Measurements from ENCODE around the gene SLBP.

The SLBP gene

DNA sequence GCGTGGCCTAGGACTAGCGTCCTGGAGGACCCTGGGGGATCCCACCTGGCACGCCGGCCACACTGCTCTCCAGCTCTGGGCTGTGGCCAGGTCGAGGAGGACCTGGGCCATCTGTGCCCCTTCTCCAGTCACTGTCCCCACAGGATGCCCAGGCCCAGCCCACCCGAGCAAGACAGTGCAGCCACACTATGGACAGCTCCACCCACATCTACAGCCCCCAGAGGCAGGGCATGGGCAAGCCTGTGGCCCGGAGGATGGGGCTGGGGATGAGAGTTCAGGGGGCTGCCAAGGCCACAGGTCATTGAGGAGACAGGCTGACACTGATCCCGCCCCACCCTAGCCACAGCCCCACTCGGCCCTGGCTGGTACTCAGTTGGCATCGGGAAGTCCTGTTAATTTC is 58.3 kb downstream of the SLBP start:
- Histone ChIP-seq H3K4me1 (ENCODE audit: control insufficient read depth, low read depth, low read length) (no peaks in the 10 kb centered on the region), H3K4me2 (ENCODE audit: low read length) (no peak overlapping the region), H3K9ac (ENCODE audit: low read length) (no peak overlapping the region), H3K27me3 (ENCODE audit: insufficient read depth, low read length, poor library complexity) (no peaks in the 10 kb centered on the region), H2AK5ac (ENCODE audit: low read length) (no peak overlapping the region), H4K8ac (ENCODE audit: low read depth, low read length) (no peak overlapping the region), H3K27ac (ENCODE audit: low read depth, low read length) (no peak overlapping the region), H2BK120ac (ENCODE audit: low read depth, low read length) (no peak overlapping the region), H3K79me2 (ENCODE audit: control insufficient read depth, insufficient read depth, low read length) (no peaks in the 10 kb centered on the region), H3K23ac (ENCODE audit: low read length) (no peak overlapping the region), H3K56ac (ENCODE audit: low read length) (no peak overlapping the region), H3K18ac (ENCODE audit: low read length) (no peak overlapping the region), H3K79me1 (ENCODE audit: low read length) (no peaks in the 10 kb centered on the region), H3K36me3 (ENCODE audit: control insufficient read depth, insufficient read depth, low read length) (no peaks in the 10 kb centered on the region), H2BK15ac (replicated peaks; ENCODE audit: low read depth) (no peak overlapping the region), H2BK5ac (ENCODE audit: low read length) (no peak overlapping the region), H3K4ac (ENCODE audit: low read depth, low read length) (no peak overlapping the region), H4K5ac (ENCODE audit: low read length) (no peak overlapping the region), H3K4me3 (ENCODE audit: low read length) (no peak overlapping the region)
- DNase-seq, result no peak
- WGBS (ENCODE audit: extremely low coverage, insufficient coverage, low lambda C conversion rate), result no CpG with 5 or more reads among the region's 10 CpGs

DNA sequence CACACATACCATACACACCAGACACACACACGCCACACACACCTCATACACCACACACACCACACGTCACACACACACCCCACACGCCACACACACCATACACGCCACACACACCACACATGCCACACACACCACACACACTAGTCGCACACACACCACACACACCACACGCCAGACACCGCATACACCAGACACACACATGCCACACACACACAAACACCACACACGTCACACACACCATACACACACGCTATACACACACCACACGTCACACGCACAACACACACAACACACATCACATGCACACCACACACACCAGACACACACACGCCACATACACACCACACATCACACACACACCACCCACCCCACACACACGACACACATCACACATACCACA is 60.0 kb downstream of the SLBP start:
- H2BK120ac ChIP-seq (ENCODE audit: low read depth, low read length), result no peak overlapping the region
- H3K9ac ChIP-seq (ENCODE audit: low read length), result no peak overlapping the region
- H3K27me3 ChIP-seq (ENCODE audit: insufficient read depth, low read length, poor library complexity), result no peaks in the 10 kb centered on the region
- no peaks in the 10 kb centered on the region for H3K79me1 ChIP-seq (ENCODE audit: low read length)
- no peak overlapping the region for H2BK5ac ChIP-seq (ENCODE audit: low read length)
- DNase-seq, result no peak
- H3K56ac ChIP-seq (ENCODE audit: low read length), result no peak overlapping the region
- H2AK5ac ChIP-seq (ENCODE audit: low read length), result no peak overlapping the region
- no peak overlapping the region for H4K8ac ChIP-seq (ENCODE audit: low read depth, low read length)
- H3K4me1 ChIP-seq (ENCODE audit: control insufficient read depth, low read depth, low read length), result no peaks in the 10 kb centered on the region
- H3K23ac ChIP-seq (ENCODE audit: low read length), result no peak overlapping the region
- H3K4me2 ChIP-seq (ENCODE audit: low read length), result no peak overlapping the region
- no peaks in the 10 kb centered on the region for H3K79me2 ChIP-seq (ENCODE audit: control insufficient read depth, insufficient read depth, low read length)
- H3K27ac ChIP-seq (ENCODE audit: low read depth, low read length), result no peak overlapping the region
- no peak overlapping the region for H4K5ac ChIP-seq (ENCODE audit: low read length)
- no peaks in the 10 kb centered on the region for H3K36me3 ChIP-seq (ENCODE audit: control insufficient read depth, insufficient read depth, low read length)
- H3K4me3 ChIP-seq (ENCODE audit: low read length), result no peak overlapping the region
- 100% methylated on average over 10 of the region's 13 CpGs for WGBS (ENCODE audit: extremely low coverage, insufficient coverage, low lambda C conversion rate)
- H2BK15ac ChIP-seq (replicated peaks; ENCODE audit: low read depth), result no peak overlapping the region
- no peak overlapping the region for H3K18ac ChIP-seq (ENCODE audit: low read length)
- no peak overlapping the region for H3K4ac ChIP-seq (ENCODE audit: low read depth, low read length)

DNA sequence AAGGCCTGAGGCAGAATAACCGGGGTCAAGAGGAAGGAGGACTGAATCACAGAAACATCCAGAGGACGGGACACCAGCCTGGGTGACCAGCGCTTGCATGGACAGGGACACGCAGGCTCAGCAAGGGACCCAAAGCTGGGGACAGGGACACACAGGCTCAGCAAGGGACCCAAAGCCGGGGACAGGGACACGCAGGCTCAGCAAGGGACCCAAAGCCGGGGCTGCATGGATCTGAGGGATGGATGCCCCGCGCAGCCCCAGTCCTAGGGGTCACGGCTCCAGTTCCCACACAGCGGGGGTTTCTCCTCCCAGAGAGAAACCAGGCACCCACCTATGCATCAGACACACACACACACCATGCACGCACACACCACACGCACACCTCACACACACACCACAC is 60.5 kb downstream of the SLBP start:
- no peak for DNase-seq
- H3K27me3 ChIP-seq (ENCODE audit: insufficient read depth, low read length, poor library complexity), result no peaks in the 10 kb centered on the region
- H3K23ac ChIP-seq (ENCODE audit: low read length), result no peak overlapping the region
- H2BK15ac ChIP-seq (replicated peaks; ENCODE audit: low read depth), result no peak overlapping the region
- no peak overlapping the region for H3K18ac ChIP-seq (ENCODE audit: low read length)
- no peak overlapping the region for H4K5ac ChIP-seq (ENCODE audit: low read length)
- no peak overlapping the region for H3K4me3 ChIP-seq (ENCODE audit: low read length)
- no peak overlapping the region for H2BK120ac ChIP-seq (ENCODE audit: low read depth, low read length)
- H3K36me3 ChIP-seq (ENCODE audit: control insufficient read depth, insufficient read depth, low read length), result no peaks in the 10 kb centered on the region
- no peak overlapping the region for H2BK5ac ChIP-seq (ENCODE audit: low read length)
- H3K4me2 ChIP-seq (ENCODE audit: low read length), result no peak overlapping the region
- no peak overlapping the region for H3K4ac ChIP-seq (ENCODE audit: low read depth, low read length)
- no peak overlapping the region for H2AK5ac ChIP-seq (ENCODE audit: low read length)
- no peak overlapping the region for H3K9ac ChIP-seq (ENCODE audit: low read length)
- H3K79me1 ChIP-seq (ENCODE audit: low read length), result no peaks in the 10 kb centered on the region
- H4K8ac ChIP-seq (ENCODE audit: low read depth, low read length), result no peak overlapping the region
- no CpG with 5 or more reads among the region's 13 CpGs for WGBS (ENCODE audit: extremely low coverage, insufficient coverage, low lambda C conversion rate)
- no peaks in the 10 kb centered on the region for H3K79me2 ChIP-seq (ENCODE audit: control insufficient read depth, insufficient read depth, low read length)
- H3K56ac ChIP-seq (ENCODE audit: low read length), result no peak overlapping the region
- no peaks in the 10 kb centered on the region for H3K4me1 ChIP-seq (ENCODE audit: control insufficient read depth, low read depth, low read length)
- no peak overlapping the region for H3K27ac ChIP-seq (ENCODE audit: low read depth, low read length)

DNA sequence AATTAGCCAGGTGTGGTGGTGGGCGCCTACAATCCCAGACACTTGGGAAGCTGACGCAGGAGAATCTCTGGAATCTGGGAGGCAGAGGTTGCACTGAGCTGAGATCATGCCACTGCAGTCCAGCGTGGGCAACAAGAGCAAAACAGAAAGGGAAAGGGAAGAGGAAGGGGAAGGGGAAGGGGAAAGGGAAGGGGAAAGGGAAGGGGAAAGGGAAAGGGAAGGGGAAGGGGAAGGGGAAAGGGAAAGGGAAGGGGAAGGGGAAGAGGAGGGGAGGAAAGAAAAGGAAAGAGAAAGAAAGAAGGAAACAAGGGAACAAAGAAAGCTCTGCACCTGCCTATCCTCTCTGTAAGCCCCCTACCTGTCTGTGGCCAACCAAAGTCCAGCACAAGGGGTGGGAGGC is 63.2 kb downstream of the SLBP start:
- Histone ChIP-seq H3K4me2 (ENCODE audit: low read length) (no peak overlapping the region), H2BK5ac (ENCODE audit: low read length) (no peak overlapping the region), H2AK5ac (ENCODE audit: low read length) (no peak overlapping the region), H2BK120ac (ENCODE audit: low read depth, low read length) (no peak overlapping the region), H3K27ac (ENCODE audit: low read depth, low read length) (no peak overlapping the region), H3K4me3 (ENCODE audit: low read length) (no peak overlapping the region), H3K9ac (ENCODE audit: low read length) (no peak overlapping the region), H4K8ac (ENCODE audit: low read depth, low read length) (no peak overlapping the region), H3K4me1 (ENCODE audit: control insufficient read depth, low read depth, low read length) (no peaks in the 10 kb centered on the region), H4K5ac (ENCODE audit: low read length) (no peak overlapping the region), H2BK15ac (replicated peaks; ENCODE audit: low read depth) (no peak overlapping the region), H3K18ac (ENCODE audit: low read length) (no peak overlapping the region), H3K79me2 (ENCODE audit: control insufficient read depth, insufficient read depth, low read length) (no peaks in the 10 kb centered on the region), H3K23ac (ENCODE audit: low read length) (no peak overlapping the region), H3K4ac (ENCODE audit: low read depth, low read length) (no peak overlapping the region), H3K56ac (ENCODE audit: low read length) (no peak overlapping the region), H3K79me1 (ENCODE audit: low read length) (no peaks in the 10 kb centered on the region), H3K36me3 (ENCODE audit: control insufficient read depth, insufficient read depth, low read length) (no peaks in the 10 kb centered on the region), H3K27me3 (ENCODE audit: insufficient read depth, low read length, poor library complexity) (no peaks in the 10 kb centered on the region)
- WGBS (ENCODE audit: extremely low coverage, insufficient coverage, low lambda C conversion rate), result no CpG with 5 or more reads among the region's 3 CpGs
- no peak for DNase-seq

DNA sequence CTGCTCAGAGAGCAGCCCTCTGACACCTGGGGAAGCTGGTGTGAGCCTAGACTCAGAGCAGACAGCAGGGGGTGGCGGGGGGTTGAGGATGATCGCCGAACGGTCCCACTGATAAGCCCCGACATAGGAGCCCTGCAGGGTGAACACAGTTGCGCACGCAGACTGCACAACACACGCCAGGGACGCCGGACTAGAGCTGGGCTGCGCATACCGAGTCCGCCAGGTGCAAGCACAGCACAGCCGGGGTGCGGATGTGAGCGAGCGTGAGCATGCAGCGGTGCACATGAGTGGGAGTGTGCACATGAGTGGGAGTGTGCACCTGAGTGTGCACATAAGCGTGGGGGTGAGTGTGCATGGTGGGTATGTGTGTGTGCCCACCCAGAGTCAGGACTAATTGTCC is 64.7 kb downstream of the SLBP start:
- Histone ChIP-seq H3K27me3 (ENCODE audit: insufficient read depth, low read length, poor library complexity) (no peaks in the 10 kb centered on the region), H3K4me2 (ENCODE audit: low read length) (no peak overlapping the region), H3K4me1 (ENCODE audit: control insufficient read depth, low read depth, low read length) (no peaks in the 10 kb centered on the region), H3K56ac (ENCODE audit: low read length) (no peak overlapping the region), H4K5ac (ENCODE audit: low read length) (no peak overlapping the region), H2AK5ac (ENCODE audit: low read length) (no peak overlapping the region), H3K79me1 (ENCODE audit: low read length) (no peaks in the 10 kb centered on the region), H3K4ac (ENCODE audit: low read depth, low read length) (no peak overlapping the region), H3K23ac (ENCODE audit: low read length) (no peak overlapping the region), H3K4me3 (ENCODE audit: low read length) (no peak overlapping the region), H3K79me2 (ENCODE audit: control insufficient read depth, insufficient read depth, low read length) (no peaks in the 10 kb centered on the region), H2BK15ac (replicated peaks; ENCODE audit: low read depth) (no peak overlapping the region), H3K18ac (ENCODE audit: low read length) (no peak overlapping the region), H2BK5ac (ENCODE audit: low read length) (no peak overlapping the region), H3K36me3 (ENCODE audit: control insufficient read depth, insufficient read depth, low read length) (no peaks in the 10 kb centered on the region), H4K8ac (ENCODE audit: low read depth, low read length) (no peak overlapping the region), H2BK120ac (ENCODE audit: low read depth, low read length) (no peak overlapping the region), H3K9ac (ENCODE audit: low read length) (no peak overlapping the region), H3K27ac (ENCODE audit: low read depth, low read length) (no peak overlapping the region)
- whole genome bisulfite sequencing (ENCODE audit: extremely low coverage, insufficient coverage, low lambda C conversion rate), result no CpG with 5 or more reads among the region's 19 CpGs
- no peak for DNase-seq

DNA sequence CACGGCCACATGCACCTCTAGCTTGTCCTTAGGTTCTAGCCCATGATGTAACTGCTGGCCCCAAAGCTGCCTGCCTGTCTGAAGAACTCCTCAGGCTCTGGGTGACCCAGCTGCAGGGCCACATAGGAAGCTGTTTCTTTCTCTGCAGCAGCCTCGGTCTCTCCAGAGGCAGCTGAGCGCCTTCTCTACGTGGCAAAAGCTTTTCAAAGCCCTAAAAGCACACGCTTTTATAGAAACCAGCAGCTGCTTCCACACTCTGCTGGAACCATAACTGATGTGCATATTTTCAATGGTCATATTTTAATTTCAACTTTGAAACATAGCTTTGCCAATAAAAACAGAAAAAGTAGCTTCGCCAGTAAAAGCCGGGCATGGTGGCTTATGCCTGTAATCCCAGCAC is 65.4 kb downstream of the SLBP start:
- Histone ChIP-seq H3K4ac (ENCODE audit: low read depth, low read length) (no peak overlapping the region), H3K4me3 (ENCODE audit: low read length) (no peak overlapping the region), H3K79me1 (ENCODE audit: low read length) (no peaks in the 10 kb centered on the region), H3K27ac (ENCODE audit: low read depth, low read length) (no peak overlapping the region), H4K8ac (ENCODE audit: low read depth, low read length) (no peak overlapping the region), H2BK15ac (replicated peaks; ENCODE audit: low read depth) (no peak overlapping the region), H3K23ac (ENCODE audit: low read length) (no peak overlapping the region), H2BK5ac (ENCODE audit: low read length) (no peak overlapping the region), H3K18ac (ENCODE audit: low read length) (no peak overlapping the region), H3K4me2 (ENCODE audit: low read length) (no peak overlapping the region), H3K4me1 (ENCODE audit: control insufficient read depth, low read depth, low read length) (no peaks in the 10 kb centered on the region), H2AK5ac (ENCODE audit: low read length) (no peak overlapping the region), H4K5ac (ENCODE audit: low read length) (no peak overlapping the region), H3K36me3 (ENCODE audit: control insufficient read depth, insufficient read depth, low read length) (no peaks in the 10 kb centered on the region), H3K79me2 (ENCODE audit: control insufficient read depth, insufficient read depth, low read length) (no peaks in the 10 kb centered on the region), H2BK120ac (ENCODE audit: low read depth, low read length) (no peak overlapping the region), H3K27me3 (ENCODE audit: insufficient read depth, low read length, poor library complexity) (no peaks in the 10 kb centered on the region), H3K9ac (ENCODE audit: low read length) (no peak overlapping the region), H3K56ac (ENCODE audit: low read length) (no peak overlapping the region)
- DNase-seq, result no peak
- WGBS (ENCODE audit: extremely low coverage, insufficient coverage, low lambda C conversion rate), result no CpG with 5 or more reads among the region's 7 CpGs
